ENCODE data around the gene CALCOCO1. TPM values are rescaled to one million over a fixed set of nuclear protein-coding genes. Genes with fewer than 3 reads are reported as not detected.
A peak's percentile ranks its signal among the peaks of the same experiment; 100 is the strongest.

CALCOCO1 gene
- total RNA-seq, 1 donor: 167 TPM

- no peak for DNase-seq (ENCODE audit: insufficient read length, low spot score, missing footprints)
- Histone ChIP-seq H4K20me1 (ENCODE audit: insufficient read depth, low read length) (no peaks in the 10 kb centered on the region), H3K9me3 (ENCODE audit: low read depth, low read length) (no peaks in the 10 kb centered on the region), H3K4me3 (ENCODE audit: insufficient read depth, low read length) (no peak overlapping the region), H3K4me2 (ENCODE audit: insufficient read depth, low read length) (no peak overlapping the region), H2AFZ (ENCODE audit: low read length) (no peak overlapping the region), H3K27me3 (ENCODE audit: insufficient read depth, low read length) (no peaks in the 10 kb centered on the region), H3K27ac (ENCODE audit: low read depth, low read length) (no peak overlapping the region), H3K79me2 (ENCODE audit: insufficient read depth, low read length) (peaks cover 3% of the 10 kb centered on the region), H3K36me3 (ENCODE audit: insufficient read depth, low read length) (peaks cover 46% of the 10 kb centered on the region), H3K4me1 (ENCODE audit: insufficient read depth, low read length) (peaks cover 14% of the 10 kb centered on the region)
- TF ChIP-seq CTCF (IDR thresholded peaks at IDR 0.05; ENCODE audit: extremely low read depth, low read depth, low read length): no peak
Measured at GRCh38 chr12:53664191-53664590, 63.1 kb downstream of the CALCOCO1 start.

- Histone ChIP-seq H3K4me1 (ENCODE audit: insufficient read depth, low read length) (peaks cover 29% of the 10 kb centered on the region), H3K36me3 (ENCODE audit: insufficient read depth, low read length) (peaks cover 15% of the 10 kb centered on the region), H3K9me3 (ENCODE audit: low read depth, low read length) (no peaks in the 10 kb centered on the region), H3K4me2 (ENCODE audit: insufficient read depth, low read length) (peak overlapping the region; percentile 61), H3K27me3 (ENCODE audit: insufficient read depth, low read length) (no peaks in the 10 kb centered on the region), H2AFZ (ENCODE audit: low read length) (peak overlapping the region; percentile 11), H3K27ac (ENCODE audit: low read depth, low read length) (peak overlapping the region; percentile 86), H3K4me3 (ENCODE audit: insufficient read depth, low read length) (peak overlapping the region; percentile 19), H4K20me1 (ENCODE audit: insufficient read depth, low read length) (no peaks in the 10 kb centered on the region), H3K79me2 (ENCODE audit: insufficient read depth, low read length) (no peaks in the 10 kb centered on the region)
- TF ChIP-seq CTCF (IDR thresholded peaks at IDR 0.05; ENCODE audit: extremely low read depth, low read depth, low read length): no peak
- DNase-seq (ENCODE audit: insufficient read length, low spot score, missing footprints): no peak
Measured at GRCh38 chr12:53660041-53660440, 67.2 kb downstream of the CALCOCO1 start.

- Histone ChIP-seq H3K9me3 (ENCODE audit: low read depth, low read length) (no peaks in the 10 kb centered on the region), H3K4me2 (ENCODE audit: insufficient read depth, low read length) (peak overlapping the region; percentile 61), H3K27ac (ENCODE audit: low read depth, low read length) (peak overlapping the region; percentile 86), H4K20me1 (ENCODE audit: insufficient read depth, low read length) (no peaks in the 10 kb centered on the region), H3K27me3 (ENCODE audit: insufficient read depth, low read length) (no peaks in the 10 kb centered on the region), H3K4me3 (ENCODE audit: insufficient read depth, low read length) (peak overlapping the region; percentile 19), H2AFZ (ENCODE audit: low read length) (peak overlapping the region; percentile 11), H3K36me3 (ENCODE audit: insufficient read depth, low read length) (peaks cover 10% of the 10 kb centered on the region), H3K79me2 (ENCODE audit: insufficient read depth, low read length) (no peaks in the 10 kb centered on the region), H3K4me1 (ENCODE audit: insufficient read depth, low read length) (peaks cover 29% of the 10 kb centered on the region)
- TF ChIP-seq CTCF (IDR thresholded peaks at IDR 0.05; ENCODE audit: extremely low read depth, low read depth, low read length): no peak
- peak; percentile 13 for DNase-seq (ENCODE audit: insufficient read length, low spot score, missing footprints)
Measured at GRCh38 chr12:53659571-53659981, 67.7 kb downstream of the CALCOCO1 start.

- Histone ChIP-seq H3K27me3 (ENCODE audit: insufficient read depth, low read length) (no peaks in the 10 kb centered on the region), H3K4me1 (ENCODE audit: insufficient read depth, low read length) (peaks cover 29% of the 10 kb centered on the region), H3K4me3 (ENCODE audit: insufficient read depth, low read length) (peak overlapping the region; percentile 19), H3K79me2 (ENCODE audit: insufficient read depth, low read length) (no peaks in the 10 kb centered on the region), H3K36me3 (ENCODE audit: insufficient read depth, low read length) (peaks cover 7% of the 10 kb centered on the region), H3K4me2 (ENCODE audit: insufficient read depth, low read length) (peak overlapping the region; percentile 61), H4K20me1 (ENCODE audit: insufficient read depth, low read length) (no peaks in the 10 kb centered on the region), H3K27ac (ENCODE audit: low read depth, low read length) (peak overlapping the region; percentile 86), H2AFZ (ENCODE audit: low read length) (peak overlapping the region; percentile 55), H3K9me3 (ENCODE audit: low read depth, low read length) (no peaks in the 10 kb centered on the region)
- DNase-seq (ENCODE audit: insufficient read length, low spot score, missing footprints): peak; percentile 87
- no peak for TF ChIP-seq CTCF (IDR thresholded peaks at IDR 0.05; ENCODE audit: extremely low read depth, low read depth, low read length)
Measured at GRCh38 chr12:53659011-53659551, 68.2 kb downstream of the CALCOCO1 start.

Other genes with a start within 250 kb of the CALCOCO1 start
- gene MAP3K12, start 228.0 kb downstream of the CALCOCO1 start, total RNA-seq: 49.6 and 51.9 TPM in 2 replicates
- gene TARBP2, start 226.2 kb downstream of the CALCOCO1 start, total RNA-seq: 33.0 and 35.5 TPM in 2 replicates
- gene NPFF, start 220.0 kb downstream of the CALCOCO1 start, total RNA-seq: not detected in 2 replicates
- gene ATF7, start 101.1 kb downstream of the CALCOCO1 start, total RNA-seq: 14.4 and 17.4 TPM in 2 replicates
- gene ATP5MC2, start 51.4 kb downstream of the CALCOCO1 start, total RNA-seq: 93.1 and 95.9 TPM in 2 replicates
- gene CISTR, start 24.5 kb upstream of the CALCOCO1 start, total RNA-seq: not detected in 2 replicates
- under 0.01 TPM in 1 of 2 replicates, not detected in the other for gene HOXC13, start 211.4 kb upstream of the CALCOCO1 start, total RNA-seq
- gene HOXC12, start 227.5 kb upstream of the CALCOCO1 start, total RNA-seq: under 0.01 TPM in 1 of 2 replicates, not detected in the other
- gene HOXC11, start 245.7 kb upstream of the CALCOCO1 start, total RNA-seq: 1.1 and 1.5 TPM in 2 replicates
- 0.72 and 1.2 TPM in 2 replicates for gene HOTAIR, start 247.5 kb upstream of the CALCOCO1 start, total RNA-seq